Left ventricle myocardium inferior (tissue), 1 donor: ENCODE measurements around the gene CORO2A. TPM values are rescaled to one million over a fixed set of nuclear protein-coding genes. Genes with fewer than 3 reads are reported as not detected.

ENCODE experiments used
- DNase-seq: peaks from one replicate; pipeline ENCODE4 v3.0.0-alpha.2; 2020
- H3K27ac ChIP-seq: fragments of 200-600 bp; replicated peaks from 2 replicates; pipeline ENCODE4 v1.8.0; 2021
- H3K27me3 ChIP-seq: fragments of 200-600 bp; 2 replicates; pipeline ENCODE4 v1.8.0; 2021; ENCODE audit warnings: low read depth
- H3K36me3 ChIP-seq: fragments of 200-600 bp; 2 replicates; pipeline ENCODE4 v1.8.0; 2021
- H3K4me1 ChIP-seq: fragments of 200-600 bp; 2 replicates; pipeline ENCODE4 v1.8.0; 2021
- H3K4me3 ChIP-seq: fragments of 200-600 bp; 2 replicates; pipeline ENCODE4 v1.8.0; 2021; ENCODE audit warnings: mild to moderate bottlenecking, moderate library complexity
- H3K9me3 ChIP-seq: fragments of 200-600 bp; replicated peaks from 2 replicates; pipeline ENCODE4 v1.8.0; 2021
- CTCF ChIP-seq: fragments of 200-600 bp; IDR thresholded peaks from 2 replicates; pipeline ENCODE4 v1.8.0; 2021; ENCODE audit warnings: antibody characterized with exemption, mild to moderate bottlenecking, borderline replicate concordance
- intact Hi-C: fragments of 100-400 bp; cut with micrococcal nuclease; formaldehyde crosslinking; loops from one replicate; pipeline ENCODE4 v1.11.0; 2022
- total RNA-seq: library from RNA; stranded (reverse); fragmentation: NEBNext Ultra II Directional; extraction: Animal tissue kit (Norgen Biotek cat#: 25700); gene quantifications from one replicate; pipeline ENCODE4 v1.2.1, GENCODE V29; 2021
- donor health status: DM: no; HTN: yes; CAD: no; lungs with severe emphysema.

Gene CORO2A
- total RNA-seq, 1 donor from 2014 or later = 0.14 TPM

DNA sequence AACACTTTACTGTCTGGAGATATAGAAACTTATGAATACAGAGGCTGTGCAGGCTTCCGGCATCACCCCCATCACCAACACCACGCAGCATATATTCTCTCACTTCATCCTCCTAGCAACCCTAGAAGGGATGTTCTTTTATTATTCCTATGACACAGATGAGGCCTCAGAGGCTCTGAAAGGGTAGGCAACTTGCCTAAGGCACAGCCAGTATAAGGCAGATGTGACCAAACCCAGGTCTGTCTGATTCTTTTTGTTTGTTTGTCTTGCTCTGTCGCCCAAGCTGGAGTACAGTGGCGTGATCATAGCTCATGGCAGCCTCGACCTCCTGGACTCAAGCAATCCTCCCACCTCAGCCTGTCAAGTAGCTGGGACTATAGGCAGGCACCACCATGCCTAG is 22.8 kb upstream of the CORO2A start:
- Histone ChIP-seq H3K27me3 (no peaks in the 10 kb centered on the region), H3K4me1 (no peaks in the 10 kb centered on the region), H3K27ac (no peak overlapping the region), H3K4me3 (no peak overlapping the region), H3K9me3 (no peaks in the 10 kb centered on the region), H3K36me3 (peaks cover 26% of the 10 kb centered on the region)
- TF ChIP-seq CTCF = no peak
- intact Hi-C loops = no loop called here
- no peak for DNase-seq

DNA sequence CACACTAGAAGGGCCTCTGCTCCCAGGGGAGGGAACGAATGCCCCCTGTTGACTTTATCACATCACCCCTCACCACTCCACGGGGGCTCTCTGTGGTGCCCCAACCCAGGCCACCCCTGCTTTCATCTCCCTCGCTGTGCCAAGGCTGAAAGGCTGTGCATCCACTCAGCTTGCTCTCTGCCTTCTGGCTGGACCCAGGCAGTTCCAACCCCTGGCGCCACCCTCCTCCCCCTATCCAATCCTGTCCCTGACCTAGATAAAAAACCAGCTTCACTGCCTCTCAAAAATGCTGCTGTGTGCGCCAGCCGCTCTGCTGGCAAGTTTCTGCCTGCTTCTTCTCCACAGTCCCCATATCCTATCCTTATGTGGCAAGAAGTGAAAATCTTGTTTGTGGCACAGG is 22.4 kb upstream of the CORO2A start:
- Histone ChIP-seq H3K36me3 (peaks cover 21% of the 10 kb centered on the region), H3K4me3 (no peak overlapping the region), H3K4me1 (no peaks in the 10 kb centered on the region), H3K27me3 (no peaks in the 10 kb centered on the region), H3K9me3 (no peaks in the 10 kb centered on the region), H3K27ac (no peak overlapping the region)
- TF ChIP-seq CTCF = no peak
- intact Hi-C loops = no loop called here
- no peak for DNase-seq

DNA sequence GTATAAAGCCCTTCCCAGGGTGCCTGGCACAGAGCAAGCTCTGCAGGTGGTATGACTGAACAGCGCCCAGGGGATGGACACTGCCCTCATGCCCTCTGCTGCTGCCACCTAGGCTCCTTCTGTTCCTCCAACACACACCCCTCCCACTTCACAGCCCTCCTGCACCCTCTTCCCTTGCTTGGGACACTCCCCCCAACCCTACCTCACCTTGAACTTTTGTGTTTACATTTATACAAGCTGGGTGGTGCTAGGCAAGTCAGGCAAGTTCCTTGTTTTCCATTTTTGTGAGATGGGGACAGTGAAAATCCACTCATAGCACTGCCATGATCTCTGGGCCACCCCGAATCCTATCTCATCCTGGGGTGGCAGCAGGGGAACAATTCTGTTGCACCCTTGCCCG is 18.8 kb upstream of the CORO2A start:
- H3K36me3 ChIP-seq = peaks cover 19% of the 10 kb centered on the region

DNA sequence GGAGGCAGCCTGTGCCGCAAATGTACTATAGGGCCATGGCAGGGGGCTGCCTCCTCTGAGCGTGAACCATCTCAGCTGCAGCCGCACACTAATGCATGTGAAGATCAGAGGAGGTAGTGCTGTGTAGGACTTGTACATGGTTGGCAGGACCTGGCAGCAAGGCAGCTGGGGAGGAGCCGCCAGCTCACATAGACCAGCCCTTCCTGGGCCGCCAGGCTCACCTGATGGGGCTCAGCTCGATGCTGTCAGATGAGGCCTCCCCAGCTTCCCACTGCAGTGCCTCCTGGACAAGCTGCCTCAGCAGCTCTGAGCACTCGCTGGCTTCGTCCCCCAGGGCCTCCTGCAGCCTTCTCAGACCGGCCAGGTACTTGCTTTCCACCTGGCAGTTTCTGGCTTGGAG is 18.0 kb upstream of the CORO2A start:
- DNase-seq = no peak
- no peak overlapping the region for H3K4me3 ChIP-seq
- intact Hi-C loops = no loop called here
- TF ChIP-seq CTCF = no peak
- no peaks in the 10 kb centered on the region for H3K9me3 ChIP-seq
- H3K36me3 ChIP-seq = peaks cover 19% of the 10 kb centered on the region
- no peak overlapping the region for H3K27ac ChIP-seq
- no peaks in the 10 kb centered on the region for H3K27me3 ChIP-seq
- peaks cover 3% of the 10 kb centered on the region for H3K4me1 ChIP-seq

More for the DNA sequence above, 18.8 kb upstream of the CORO2A start:
- intact Hi-C loops = no loop called here
- no peak overlapping the region for H3K4me3 ChIP-seq
- H3K4me1 ChIP-seq = no peaks in the 10 kb centered on the region
- H3K27ac ChIP-seq = no peak overlapping the region
- no peak for DNase-seq
- H3K27me3 ChIP-seq = no peaks in the 10 kb centered on the region
- no peaks in the 10 kb centered on the region for H3K9me3 ChIP-seq
- TF ChIP-seq CTCF = no peak

DNA sequence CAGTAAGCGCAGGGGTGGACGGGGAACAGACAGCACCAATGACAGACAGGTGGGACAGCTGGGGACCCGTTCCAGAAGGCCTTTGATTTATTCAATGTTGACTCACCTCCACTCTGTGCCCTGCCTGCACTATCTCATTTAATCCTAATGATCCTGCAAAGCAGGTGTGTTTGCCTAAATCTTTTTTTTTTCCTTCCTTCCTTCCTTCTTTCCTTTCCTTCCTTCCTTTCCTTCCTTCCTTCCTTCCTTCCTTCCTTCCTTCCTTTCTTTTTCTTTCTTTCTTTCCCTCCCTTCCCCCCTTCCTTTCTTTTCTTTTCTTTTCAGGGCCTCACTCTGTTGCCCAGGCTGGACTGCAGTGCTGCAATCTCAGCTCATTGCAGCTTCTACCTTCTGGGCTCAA is 17.1 kb upstream of the CORO2A start:
- peaks cover 19% of the 10 kb centered on the region for H3K36me3 ChIP-seq
- intact Hi-C loops = loop anchor here (5.0 kb wide), 1 partner anchor 53 kb away; no protein-coding TSS in a partner anchor
- TF ChIP-seq CTCF = no peak

GRCh38 chr9:98208635-98209034 is 16.2 kb upstream of the CORO2A start:
- H3K27ac ChIP-seq = no peak overlapping the region
- H3K4me1 ChIP-seq = peaks cover 3% of the 10 kb centered on the region
- no peak for TF ChIP-seq CTCF
- intact Hi-C loops = loop anchor here (5.0 kb wide), 1 partner anchor 54 kb away; no protein-coding TSS in a partner anchor
- no peaks in the 10 kb centered on the region for H3K27me3 ChIP-seq
- H3K9me3 ChIP-seq = no peaks in the 10 kb centered on the region
- H3K4me3 ChIP-seq = no peak overlapping the region
- no peak for DNase-seq
- H3K36me3 ChIP-seq = peaks cover 19% of the 10 kb centered on the region

More for the DNA sequence above, 17.1 kb upstream of the CORO2A start:
- H3K4me1 ChIP-seq = peaks cover 3% of the 10 kb centered on the region
- H3K4me3 ChIP-seq = no peak overlapping the region
- no peak for DNase-seq
- no peak overlapping the region for H3K27ac ChIP-seq
- no peaks in the 10 kb centered on the region for H3K27me3 ChIP-seq
- no peaks in the 10 kb centered on the region for H3K9me3 ChIP-seq
